HG03064 (cell line): ENCODE results near the gene TOP3B.
"Not testable (repeated sequence)": the region's sequence is repeated elsewhere in the genome, so short reads cannot be mapped to it uniquely, and the experiment has no call there.

Experiments used
- ATAC-seq: cut with Tn5 transposase; IDR thresholded peaks from one replicate; pipeline ENCODE4 v1.9.1; 2021; ENCODE audit warnings: low read depth; ENCODE audit not compliant: unreplicated experiment

Gene TOP3B

DNA sequence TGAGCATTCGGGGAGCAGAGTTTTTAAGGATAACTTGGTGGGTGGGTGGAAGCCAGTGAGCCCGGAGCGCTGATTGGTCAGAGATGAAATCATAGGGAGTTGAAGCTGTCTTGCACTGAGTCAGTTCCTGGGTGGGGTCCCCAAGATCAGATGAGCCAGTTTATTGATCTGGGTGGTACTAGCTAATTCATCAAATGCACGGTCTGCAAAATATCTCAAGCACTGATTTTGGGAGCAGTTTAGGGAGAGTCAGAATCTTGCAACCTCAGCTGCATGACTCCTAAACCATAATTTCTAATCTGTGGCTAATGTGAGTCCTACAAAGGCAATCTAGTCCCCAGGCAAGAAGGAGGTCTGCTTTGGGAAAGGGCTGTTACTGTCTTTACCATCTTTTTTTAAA, 72.2 kb downstream of the TOP3B start:
- not testable (repeated sequence) for ATAC-seq

DNA sequence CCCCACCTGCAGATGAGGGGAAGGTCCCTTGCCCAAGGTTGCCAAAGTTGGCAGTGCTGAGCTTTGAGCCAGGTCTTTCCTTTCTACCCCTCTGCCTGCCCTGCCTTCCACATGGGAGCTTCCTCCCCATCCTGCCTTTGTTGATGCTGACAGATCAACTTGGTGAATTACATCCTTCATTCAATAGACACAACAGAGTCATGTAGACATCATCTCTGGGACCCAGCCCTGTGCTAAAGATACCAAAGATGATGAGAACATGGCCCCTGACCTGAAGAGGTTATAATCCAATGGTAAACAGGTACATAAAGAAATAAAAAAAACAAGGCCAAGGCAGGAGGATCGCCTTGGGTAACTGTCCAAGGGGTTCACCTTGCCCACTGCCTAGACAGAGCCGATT, 72.7 kb downstream of the TOP3B start:
- no peak for ATAC-seq

GRCh38 chr22:21907638-21908522, 74.7 kb downstream of the TOP3B start:
- no peak for ATAC-seq
